Stomach (tissue), 9 donors: Measurements from ENCODE around the gene ZCRB1. TPM values are rescaled to one million over a fixed set of nuclear protein-coding genes. Genes with fewer than 3 reads are reported as not detected.
"Not testable (repeated sequence)": the region's sequence is repeated elsewhere in the genome, so short reads cannot be mapped to it uniquely, and the experiment has no call there.

ENCODE experiments used
- DNase-seq, 2 donors: peaks; one replicate each; pipeline versions ENCODE4 v3.0.0 to v3.0.0-alpha.2; 2013 to 2019
- H3K27ac ChIP-seq, 5 donors: fragments of 200-600 bp in 4 of 5; sonication (generic) in 4 of 5; one replicate each; pipeline ENCODE4 v1.5.1; 2013 to 2019; ENCODE audit warnings: mild to moderate bottlenecking in 1 of 5, moderate library complexity in 1 of 5
- H3K27me3 ChIP-seq, 3 donors: fragments of 200-600 bp; sonication (generic); one replicate each; pipeline ENCODE4 v1.5.1; 2017 to 2019; ENCODE audit warnings: mixed run types in 1 of 3
- H3K36me3 ChIP-seq, 4 donors: fragments of 200-600 bp; sonication (generic); 1 replicate in 3 of 4; 2 replicates in 1 of 4; pipeline ENCODE4 v1.5.1; 2016 to 2019
- H3K4me1 ChIP-seq, 4 donors: fragments of 200-600 bp; sonication (generic); one replicate each; pipeline ENCODE4 v1.5.1; 2016 to 2019
- H3K4me3 ChIP-seq, 4 donors: fragments of 200-600 bp; sonication (generic) in 3 of 4; one replicate each; pipeline ENCODE4 v1.5.1; 2016 to 2019; ENCODE audit warnings: mild to moderate bottlenecking in 1 of 4
- H3K9me3 ChIP-seq, 4 donors: fragments of 200-600 bp; sonication (generic); one replicate each; pipeline ENCODE4 v1.5.1; 2016 to 2019
- EP300 ChIP-seq: sonication (generic); formaldehyde crosslinking; IDR thresholded peaks from one replicate; pipeline ENCODE4 v1.6.1; 2017; ENCODE audit warnings: antibody characterized with exemption
- POLR2A ChIP-seq, 4 donors: fragments of 450-650 bp; IDR thresholded peaks; one replicate each; pipeline ENCODE4 v1.6.1; 2016; ENCODE audit warnings: antibody characterized with exemption in 4 of 4, control low read depth in 2 of 4, mild to moderate bottlenecking in 1 of 4, moderate library complexity in 1 of 4
- POLR2AphosphoS5 ChIP-seq, 3 donors: sonication (generic); formaldehyde crosslinking; IDR thresholded peaks; one replicate each; pipeline ENCODE4 v1.6.1; 2016; ENCODE audit warnings: antibody characterized with exemption in 3 of 3
- WGBS, 5 donors: extraction: QIAGEN DNeasy Blood & Tissue Kit in 3 of 5; methylation state at CpG; one replicate each; pipeline versions ENCODE4 v1.1.5 to v1.1.7; 2013 to 2018; 5-methylcytosine and 5-hydroxymethylcytosine counted together
- intact Hi-C: fragments of 100-400 bp; cut with DNase I; formaldehyde crosslinking; loops from one replicate; pipeline ENCODE4 v1.15.1; 2023; ENCODE audit warnings: low total_unique reads
- polyA plus RNA-seq, 3 donors: library from polyadenylated mRNA; stranded (reverse); fragments of 200-250 nt; gene quantifications; one replicate each; pipeline ENCODE4 v1.2.3, GENCODE V29; 2013
- total RNA-seq, 5 donors: library from RNA; depleted of rRNA; stranded (reverse); fragments of >200 nt; gene quantifications; one replicate each; pipeline versions ENCODE4 v1.1.0 to v1.2.3, GENCODE V29; 2014 to 2016
- TF ChIP-seq, protein P1 (sequence below), 7 experiments: fragments of 450-650 bp in 4 of 7; fragments of 200-600 bp in 3 of 7; sonication (generic) in 3 of 7; IDR thresholded peaks; one replicate each; pipeline ENCODE4 v1.5.1; 2016 to 2019; ENCODE audit warnings: antibody characterized with exemption in 7 of 7, control low read depth in 2 of 7, mild to moderate bottlenecking in 1 of 7
- donor health status: healthy with polysubstance abuse.
- donor health status: Bipolar disorder and iron deficiency.
- donor health status: healthy.

The ZCRB1 gene
- total and polyA plus RNA-seq, 8 donors: 0.58 to 97.5 (median 34.2) TPM

DNA sequence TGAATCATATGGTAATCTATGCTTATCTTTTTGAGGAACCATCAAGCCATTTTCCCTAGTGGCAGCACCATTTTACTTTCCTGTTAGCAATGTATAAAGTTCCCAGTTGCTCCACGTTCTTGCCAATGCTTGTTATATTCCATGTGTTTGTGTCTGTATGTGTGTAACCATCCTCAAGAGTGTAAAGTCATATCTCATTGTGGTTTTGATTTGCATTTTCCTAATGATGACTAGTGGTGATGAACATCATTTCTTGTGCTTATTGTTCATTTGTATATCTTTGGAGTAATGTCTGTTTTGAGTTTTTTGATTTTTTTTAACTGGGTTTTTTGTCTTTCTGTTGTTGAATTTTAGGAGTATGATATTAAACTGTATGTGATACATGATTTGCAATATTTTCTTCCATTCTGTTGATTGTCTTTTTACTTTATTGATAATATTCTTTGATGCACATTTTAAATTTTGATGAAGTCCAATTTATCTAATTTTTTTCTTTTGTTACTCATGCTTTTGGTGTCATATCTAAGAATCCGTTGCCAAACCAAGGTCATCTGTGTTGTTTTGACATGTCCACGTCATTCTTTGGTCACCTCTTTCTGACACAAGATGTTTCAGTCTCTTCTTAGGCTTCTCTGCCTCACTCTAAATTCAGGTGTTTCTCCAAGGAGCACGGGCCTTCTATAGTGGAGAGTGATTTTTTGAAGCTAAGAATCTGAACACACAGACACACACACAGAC lies 36.2 kb upstream of the ZCRB1 start:
- Histone ChIP-seq H3K27ac (no peak overlapping the region), H3K27me3 (no peaks in the 10 kb centered on the region), H3K4me1 (peaks cover 0 to 7% (median 0%) of the 10 kb centered on the region in 4 donors), H3K9me3 (no peaks in the 10 kb centered on the region), H3K36me3 (peaks cover 0 to 9% (median 0%) of the 10 kb centered on the region in 4 donors), H3K4me3 (no peak overlapping the region)
- TF ChIP-seq POLR2AphosphoS5 (IDR thresholded peaks at IDR 0.05) (no peak), EP300 (no peak), POLR2A (IDR thresholded peaks at IDR 0.05) (no peak)
- TF ChIP-seq, protein P1, sequence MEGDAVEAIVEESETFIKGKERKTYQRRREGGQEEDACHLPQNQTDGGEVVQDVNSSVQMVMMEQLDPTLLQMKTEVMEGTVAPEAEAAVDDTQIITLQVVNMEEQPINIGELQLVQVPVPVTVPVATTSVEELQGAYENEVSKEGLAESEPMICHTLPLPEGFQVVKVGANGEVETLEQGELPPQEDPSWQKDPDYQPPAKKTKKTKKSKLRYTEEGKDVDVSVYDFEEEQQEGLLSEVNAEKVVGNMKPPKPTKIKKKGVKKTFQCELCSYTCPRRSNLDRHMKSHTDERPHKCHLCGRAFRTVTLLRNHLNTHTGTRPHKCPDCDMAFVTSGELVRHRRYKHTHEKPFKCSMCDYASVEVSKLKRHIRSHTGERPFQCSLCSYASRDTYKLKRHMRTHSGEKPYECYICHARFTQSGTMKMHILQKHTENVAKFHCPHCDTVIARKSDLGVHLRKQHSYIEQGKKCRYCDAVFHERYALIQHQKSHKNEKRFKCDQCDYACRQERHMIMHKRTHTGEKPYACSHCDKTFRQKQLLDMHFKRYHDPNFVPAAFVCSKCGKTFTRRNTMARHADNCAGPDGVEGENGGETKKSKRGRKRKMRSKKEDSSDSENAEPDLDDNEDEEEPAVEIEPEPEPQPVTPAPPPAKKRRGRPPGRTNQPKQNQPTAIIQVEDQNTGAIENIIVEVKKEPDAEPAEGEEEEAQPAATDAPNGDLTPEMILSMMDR (IDR thresholded peaks at IDR 0.05): no peak
- intact Hi-C loops: no loop called here
- DNase-seq: no peak
- 79 to 89% (median 80%) methylated on average over 4 of the region's 4 CpGs for WGBS, 5 donors

DNA sequence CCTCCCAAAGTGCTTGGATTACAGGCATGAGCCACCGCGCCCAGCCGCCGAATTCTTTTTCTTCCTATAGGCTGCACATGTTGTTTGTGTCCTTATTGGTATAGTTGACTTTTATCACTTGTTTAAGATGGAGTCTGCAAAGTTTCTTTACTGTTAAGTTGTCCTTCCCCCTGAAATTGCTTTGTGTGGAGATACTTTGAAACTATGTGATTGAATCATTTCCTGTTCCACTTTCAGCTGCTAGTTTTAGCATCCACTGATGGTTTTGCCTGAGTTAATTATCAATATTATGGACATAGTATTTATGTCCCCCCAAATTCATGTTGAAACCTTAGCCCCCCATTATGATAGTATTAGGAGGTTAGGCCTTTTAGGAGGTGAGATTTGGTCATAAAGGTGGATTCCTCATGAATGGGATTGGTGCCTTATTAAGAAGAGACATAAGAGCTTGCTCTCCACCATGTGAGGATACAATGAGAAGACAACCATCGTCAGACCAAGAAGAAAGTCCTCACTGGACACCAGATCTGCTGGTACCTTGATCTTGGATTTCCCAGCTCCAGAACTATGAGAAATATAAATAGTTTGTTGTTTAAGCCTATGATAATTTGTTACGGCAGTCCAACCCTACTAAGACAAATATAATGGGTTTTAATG lies 35.0 kb upstream of the ZCRB1 start:
- Histone ChIP-seq H3K9me3 (no peaks in the 10 kb centered on the region), H3K4me3 (no peak overlapping the region), H3K27ac (no peak overlapping the region), H3K4me1 (no peaks in the 10 kb centered on the region), H3K36me3 (peaks cover 0 to 20% (median 9%) of the 10 kb centered on the region in 4 donors), H3K27me3 (no peaks in the 10 kb centered on the region)
- no peak for DNase-seq
- 90 to 98% (median 96%) methylated on average over 6 of the region's 6 CpGs for whole genome bisulfite sequencing, 5 donors
- intact Hi-C loops: no loop called here
- TF ChIP-seq EP300 (no peak), POLR2A (IDR thresholded peaks at IDR 0.05) (no peak), POLR2AphosphoS5 (IDR thresholded peaks at IDR 0.05) (no peak)
- TF ChIP-seq, protein P1 (IDR thresholded peaks at IDR 0.05): no peak

DNA sequence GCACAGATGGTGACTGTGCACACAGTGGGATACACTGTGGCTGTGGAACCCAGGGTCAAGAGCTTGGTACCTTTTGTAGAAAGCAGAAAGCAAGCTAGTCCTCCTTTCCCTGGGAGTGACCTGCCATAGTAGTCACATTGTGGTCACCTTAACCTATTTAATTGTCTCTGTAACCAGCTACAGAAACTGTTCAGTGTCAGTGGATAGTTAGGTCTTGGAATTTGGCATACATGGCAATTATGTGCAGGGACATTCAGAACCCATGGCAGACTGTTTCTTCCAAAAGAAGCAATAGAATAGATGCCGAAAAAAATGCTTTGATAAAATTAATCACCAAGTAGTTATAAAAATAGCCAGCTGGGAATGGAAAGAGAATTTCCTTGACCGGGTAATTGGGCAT lies 30.4 kb upstream of the ZCRB1 start:
- H3K36me3 ChIP-seq: peaks cover 4 to 52% (median 37%) of the 10 kb centered on the region in 4 donors
- H3K9me3 ChIP-seq: no peaks in the 10 kb centered on the region
- no peak overlapping the region for H3K27ac ChIP-seq
- H3K4me1 ChIP-seq: no peaks in the 10 kb centered on the region
- DNase-seq: no peak
- intact Hi-C loops: no loop called here
- H3K4me3 ChIP-seq: no peak overlapping the region
- H3K27me3 ChIP-seq: no peaks in the 10 kb centered on the region
- WGBS, 5 donors: 79 to 94% (median 90%) methylated on average over 2 of the region's 2 CpGs
- TF ChIP-seq POLR2AphosphoS5 (IDR thresholded peaks at IDR 0.05) (no peak), POLR2A (IDR thresholded peaks at IDR 0.05) (no peak), EP300 (no peak)
- TF ChIP-seq, protein P1 (IDR thresholded peaks at IDR 0.05): no peak

DNA sequence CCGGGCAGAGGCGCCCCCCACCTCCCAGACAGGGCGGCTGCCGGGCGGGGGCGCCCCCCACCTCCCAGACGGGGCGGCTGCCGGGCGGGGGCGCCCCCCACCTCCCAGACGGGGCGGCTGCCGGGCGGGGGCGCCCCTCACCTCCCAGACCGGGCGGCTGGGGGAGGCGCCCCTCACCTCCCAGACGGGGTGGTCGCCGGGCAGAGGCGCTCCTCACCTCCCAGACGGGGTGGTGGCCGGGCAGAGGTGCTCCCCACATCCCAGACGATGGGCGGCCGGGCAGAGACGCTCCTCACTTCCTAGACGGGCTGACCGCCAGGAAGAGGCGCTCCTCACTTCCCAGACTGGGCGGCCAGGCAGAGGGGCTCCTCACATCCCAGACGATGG lies 24.1 kb upstream of the ZCRB1 start:
- intact Hi-C loops, H3K27ac ChIP-seq, H3K9me3 ChIP-seq, H3K4me3 ChIP-seq, DNase-seq, H3K4me1 ChIP-seq, H3K27me3 ChIP-seq: not testable (repeated sequence)
- 91 to 99% (median 95%) methylated on average over 15 to 34 of the region's 34 CpGs for WGBS, 5 donors
- H3K36me3 ChIP-seq: peaks cover 4 to 34% (median 21%) of the 10 kb centered on the region in 4 donors

DNA sequence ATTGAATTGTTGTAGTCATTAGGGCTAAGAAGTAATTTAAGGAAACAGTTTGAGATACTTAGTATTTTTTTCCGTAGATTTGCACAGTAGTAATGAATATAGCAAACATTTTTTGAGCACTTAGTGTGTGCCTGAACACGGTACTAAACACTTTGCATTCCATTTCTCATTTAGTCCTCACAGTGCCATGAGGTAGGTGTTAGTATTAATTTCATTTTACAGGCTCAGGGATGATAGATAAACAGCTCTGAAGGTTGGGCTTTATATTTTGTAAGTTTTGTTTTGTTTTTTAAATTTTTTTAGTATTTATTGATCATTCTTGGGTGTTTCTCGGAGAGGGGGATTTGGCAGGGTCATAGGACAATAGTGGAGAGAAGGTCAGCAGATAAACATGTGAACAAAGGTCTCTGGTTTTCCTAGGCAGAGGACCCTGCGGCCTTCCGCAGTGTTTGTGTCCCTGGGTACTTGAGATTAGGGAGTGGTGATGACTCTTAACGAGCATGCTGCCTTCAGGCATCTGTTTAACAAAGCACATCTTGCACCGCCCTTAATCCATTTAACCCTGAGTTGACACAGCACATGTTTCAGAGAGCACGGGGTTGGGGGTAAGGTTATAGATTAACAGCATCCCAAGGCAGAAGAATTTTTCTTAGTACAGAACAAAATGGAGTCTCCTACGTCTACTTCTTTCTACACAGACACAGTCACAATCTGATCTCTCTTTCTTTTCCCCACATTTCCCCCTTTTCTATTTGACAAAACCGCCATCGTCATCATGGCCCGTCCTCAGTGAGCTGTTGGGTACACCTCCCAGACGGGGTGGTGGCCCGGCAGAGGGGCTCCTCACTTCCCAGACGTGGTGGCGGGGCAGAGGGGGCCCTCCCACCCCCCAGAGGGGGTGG lies 23.5 kb upstream of the ZCRB1 start:
- DNase-seq, H3K4me3 ChIP-seq, H3K27ac ChIP-seq, intact Hi-C loops, H3K9me3 ChIP-seq, H3K4me1 ChIP-seq, H3K27me3 ChIP-seq: not testable (repeated sequence)
- H3K36me3 ChIP-seq: peaks cover 3 to 28% (median 17%) of the 10 kb centered on the region in 4 donors
- 81 to 94% (median 87%) methylated on average over 10 to 15 of the region's 16 CpGs for WGBS, 5 donors
